B cell (primary cell): ENCODE measurements around the gene NTMT1. TPM values are rescaled to one million over a fixed set of nuclear protein-coding genes. Genes with fewer than 3 reads are reported as not detected.

Experiments
- ATAC-seq: fragments of 200-7000 bp; cut with Tn5 transposase; one replicate; pipeline ENCODE4 v1.10.0; 2021; ENCODE audit warnings: low read depth, mild to moderate bottlenecking, moderate number of reproducible peaks, moderate library complexity
- CTCF ChIA-PET: fragments of 350-600 bp; sonication (Branson Sonifier 250); formaldehyde crosslinking; loops from one replicate; lab custom pipeline; 2021; ENCODE audit warnings: antibody characterized with exemption, inconsistent platforms; lab: Charles Lee
- POLR2A ChIA-PET: fragments of 350-600 bp; sonication (Branson Sonifier 250); formaldehyde crosslinking; loops from one replicate; lab custom pipeline; 2021; ENCODE audit warnings: antibody characterized with exemption; lab: Charles Lee
- DNase-seq: peaks from one replicate; pipeline ENCODE4 v3.0.0; 2013
- H2AFZ ChIP-seq: 2 replicates; pipeline ENCODE4 v1.6.1; 2012; ENCODE audit warnings: mild to moderate bottlenecking, low read depth, low read length; ENCODE audit not compliant: insufficient read depth, poor library complexity, severe bottlenecking
- H3K27ac ChIP-seq, 2 donors: 1 replicate in 1 of 2; 2 replicates in 1 of 2; pipeline ENCODE4 v1.5.1; 2012 to 2013; ENCODE audit warnings: low read length in 2 of 2, mild to moderate bottlenecking in 2 of 2, moderate library complexity in 1 of 2
- H3K27me3 ChIP-seq, 4 experiments: fragments of 200-600 bp in 1 of 4; sonication (generic) in 1 of 4; replicated peaks in 1 of 4; 1 replicate in 2 of 4; 2 replicates in 2 of 4; pipeline versions ENCODE4 v1.6.1 to v1.7.0; 2013 to 2016; ENCODE audit warnings: low read length in 3 of 4, mild to moderate bottlenecking in 2 of 4, mixed read lengths in 1 of 4, moderate library complexity in 1 of 4; ENCODE audit not compliant: insufficient read depth in 4 of 4, control insufficient read depth in 3 of 4; ENCODE audit errors: control extremely low read depth in 1 of 4
- H3K36me3 ChIP-seq, 2 experiments: replicated peaks in 1 of 2; 1 replicate in 1 of 2; 2 replicates in 1 of 2; pipeline versions ENCODE4 v1.6.1 to v1.7.1; 2013; ENCODE audit warnings: low read length in 1 of 2; ENCODE audit not compliant: insufficient read depth in 2 of 2, control insufficient read depth in 1 of 2; ENCODE audit errors: control extremely low read depth in 1 of 2, extremely low read depth in 1 of 2
- H3K4me1 ChIP-seq, 2 donors: fragments of 200-600 bp in 1 of 2; sonication (generic) in 1 of 2; 1 replicate in 1 of 2; 2 replicates in 1 of 2; pipeline versions ENCODE4 v1.5.1 to v1.6.1; 2013 to 2017; ENCODE audit warnings: low read length in 2 of 2; ENCODE audit not compliant: control insufficient read depth in 2 of 2, insufficient read depth in 2 of 2
- H3K4me2 ChIP-seq: replicated peaks from 2 replicates; pipeline ENCODE3; 2012; ENCODE audit warnings: mild to moderate bottlenecking, low read depth, low read length; ENCODE audit not compliant: poor library complexity, severe bottlenecking
- H3K4me3 ChIP-seq, 5 experiments: fragments of 200-600 bp in 1 of 5; sonication (generic) in 1 of 5; 1 replicate in 3 of 5; 2 replicates in 2 of 5; pipeline versions ENCODE4 v1.5.1 to v1.7.0; 2011 to 2016; ENCODE audit warnings: low read length in 4 of 5, mild to moderate bottlenecking in 4 of 5, low read depth in 2 of 5, control low read depth in 1 of 5, moderate library complexity in 1 of 5; ENCODE audit not compliant: insufficient read depth in 1 of 5; ENCODE audit errors: control extremely low read depth in 1 of 5, extremely low read depth in 1 of 5
- H3K79me2 ChIP-seq: fragments of 200-600 bp; sonication (generic); one replicate; pipeline ENCODE4 v1.6.0; 2016; ENCODE audit warnings: low read length; ENCODE audit not compliant: control insufficient read depth, insufficient read depth
- H3K9ac ChIP-seq: fragments of 200-600 bp; sonication (generic); 2 replicates; pipeline ENCODE4 v1.6.1; 2017; ENCODE audit warnings: mild to moderate bottlenecking, low read length, moderate library complexity
- H3K9me3 ChIP-seq, 3 donors: one replicate each; pipeline versions ENCODE4 v1.6.1 to v1.7.1; 2013; ENCODE audit warnings: low read length in 2 of 3; ENCODE audit not compliant: control insufficient read depth in 2 of 3, insufficient read depth in 1 of 3; ENCODE audit errors: control extremely low read depth in 1 of 3
- H4K20me1 ChIP-seq: 2 replicates; pipeline ENCODE4 v1.6.0; 2012; ENCODE audit warnings: mild to moderate bottlenecking, low read length; ENCODE audit not compliant: insufficient read depth, control insufficient read depth, poor library complexity, severe bottlenecking
- H3K27ac Mint-ChIP-seq: one replicate; pipeline ENCODE4 v1.8.0; 2021; ENCODE audit warnings: mixed read lengths
- H3K27me3 Mint-ChIP-seq: one replicate; pipeline ENCODE4 v1.8.0; 2021; ENCODE audit warnings: mixed read lengths
- H3K4me1 Mint-ChIP-seq: one replicate; pipeline ENCODE4 v1.8.0; 2021; ENCODE audit warnings: mixed read lengths
- H3K4me3 Mint-ChIP-seq: one replicate; pipeline ENCODE4 v1.8.0; 2021; ENCODE audit warnings: mixed read lengths
- H3K9me3 Mint-ChIP-seq: one replicate; pipeline ENCODE4 v1.8.0; 2022; ENCODE audit warnings: mixed read lengths; ENCODE audit not compliant: insufficient read depth
- CTCF ChIP-seq: fragments of 200-600 bp; IDR thresholded peaks from one replicate; pipeline ENCODE4 v1.8.0; 2022; ENCODE audit warnings: antibody characterized with exemption, mild to moderate bottlenecking
- EZH2 ChIP-seq: IDR thresholded peaks from 2 replicates; pipeline ENCODE4 v1.6.1; 2012; ENCODE audit warnings: borderline replicate concordance, low read depth, mild to moderate bottlenecking, moderate library complexity, low read length; ENCODE audit not compliant: insufficient read depth, poor library complexity, severe bottlenecking
- WGBS: methylation state at CpG from one replicate; pipeline ENCODE4 v1.1.5; 2013; ENCODE audit warnings: missing lambda C conversion rate; ENCODE audit not compliant: insufficient coverage; 5-methylcytosine and 5-hydroxymethylcytosine counted together
- intact Hi-C: fragments of 100-400 bp; cut with micrococcal nuclease; formaldehyde crosslinking; loops from one replicate; pipeline ENCODE4 v1.10.0; 2022
- polyA plus RNA-seq: library from polyadenylated mRNA; depleted of rRNA; stranded (reverse); fragments of >200 nt; gene quantifications from 2 replicates; pipeline ENCODE4 v1.2.3, GENCODE V29; 2012
- total RNA-seq, 2 donors: library from RNA; stranded (reverse); fragments of 120-200 nt in 1 of 2; gene quantifications; 1 replicate in 1 of 2; 2 replicates in 1 of 2; pipeline versions ENCODE4 v1.2.3 to v1.2.4, GENCODE V29; 2013 to 2022

Gene NTMT1
- total and polyA plus RNA-seq, 2 donors (not counting 1 experiment from before 2014, with no cell fraction given) = 21.8 to 35.3 TPM

- POLR2A ChIA-PET = no interaction called here
- DNase-seq (peak; percentile 96), ATAC-seq (peak; percentile 95)
- Histone ChIP-seq H3K79me2 (peaks cover 29% of the 10 kb centered on the region), H4K20me1 (peaks cover 38% of the 10 kb centered on the region), H3K4me3 (peak within 1 kb of the TSS; percentile 61 to 91 (median 84)), H3K9me3 (peaks cover 0 to 5% (median 0%) of the 10 kb centered on the region in 3 donors), H3K4me2 (peak within 1 kb of the TSS; percentile 99), H2AFZ (peak within 1 kb of the TSS; percentile 92), H3K4me1 (peaks cover 12 to 17% of the 10 kb centered on the region in 2 donors), H3K27ac (peak within 1 kb of the TSS; percentile 54 to 86), H3K9ac (peak within 1 kb of the TSS; percentile 89), H3K27me3 (no peaks in the 10 kb centered on the region), H3K36me3 (peaks cover 2 to 26% of the 10 kb centered on the region in 2 experiments)
- Mint-ChIP-seq H3K4me1 (peaks cover 26% of the 10 kb centered on the region), H3K9me3 (no peaks in the 10 kb centered on the region), H3K27me3 (no peaks in the 10 kb centered on the region), H3K27ac (peak within 1 kb of the TSS; percentile 91), H3K4me3 (peak within 1 kb of the TSS; percentile 87)
- no peak for TF ChIP-seq EZH2
- peak; percentile 100 for TF ChIP-seq CTCF
- CTCF ChIA-PET = interaction anchor here (1.0 to 6.2 kb wide), 8 partner anchors 16 to 510 kb away, joined by 3 to 66 read pairs (median 5); partner anchors contain the start of gene NTMT1
- intact Hi-C loops = loop anchor here (1.0 to 5.0 kb wide), 7 partner anchors 16 to 532 kb away; partner anchors contain the start of genes C9orf78, CRAT, NTMT1 and TOR1A
- WGBS = under 1% methylated on average over 92 of the region's 93 CpGs
These were observed 16.0 kb downstream of the NTMT1 start, which contains the start of gene ASB6 for GRCh38 chr9:129641750-129642585. Gene ASB6, minus strand, starts transcription at chr9:129642151. Its CDS starts 152 bp downstream, at chr9:129641999.
